ENCODE data around the gene KCNK1. TPM values are rescaled to one million over a fixed set of nuclear protein-coding genes. Genes with fewer than 3 reads are reported as not detected.

The KCNK1 gene
- total RNA-seq, 1 donor from 2014 or later = 13.7 TPM

DNA sequence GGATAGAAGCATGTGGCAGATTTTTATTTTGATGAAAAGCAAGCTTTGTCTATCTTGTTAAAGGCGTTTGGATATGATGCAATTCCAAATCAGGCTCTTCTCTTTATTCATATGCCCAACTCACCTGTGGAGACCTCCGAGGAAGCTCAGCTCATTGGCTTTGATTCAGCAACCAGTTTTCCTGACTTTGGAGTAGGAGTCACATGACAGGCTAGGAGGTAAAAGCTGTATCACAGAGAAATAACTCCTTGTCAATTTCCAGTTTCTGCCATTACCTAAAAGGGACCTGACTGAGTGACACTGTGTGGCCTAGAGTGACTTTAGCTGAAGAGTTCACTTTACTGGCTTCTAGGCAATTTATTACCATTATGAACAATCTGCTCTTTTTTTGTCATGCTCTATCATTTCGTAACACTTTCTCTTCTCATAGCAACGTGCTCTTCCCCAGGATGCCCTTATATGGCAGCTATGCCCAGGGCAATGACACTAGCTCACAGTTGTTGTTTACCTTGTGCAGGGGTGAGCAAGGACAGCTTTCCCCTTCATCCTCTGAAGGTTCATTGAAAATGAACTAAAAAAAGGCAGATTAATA lies 107.2 kb downstream of the KCNK1 start:
- no peak for DNase-seq (ENCODE audit: extremely low spot score, unreplicated experiment)
- TF ChIP-seq, protein P1, sequence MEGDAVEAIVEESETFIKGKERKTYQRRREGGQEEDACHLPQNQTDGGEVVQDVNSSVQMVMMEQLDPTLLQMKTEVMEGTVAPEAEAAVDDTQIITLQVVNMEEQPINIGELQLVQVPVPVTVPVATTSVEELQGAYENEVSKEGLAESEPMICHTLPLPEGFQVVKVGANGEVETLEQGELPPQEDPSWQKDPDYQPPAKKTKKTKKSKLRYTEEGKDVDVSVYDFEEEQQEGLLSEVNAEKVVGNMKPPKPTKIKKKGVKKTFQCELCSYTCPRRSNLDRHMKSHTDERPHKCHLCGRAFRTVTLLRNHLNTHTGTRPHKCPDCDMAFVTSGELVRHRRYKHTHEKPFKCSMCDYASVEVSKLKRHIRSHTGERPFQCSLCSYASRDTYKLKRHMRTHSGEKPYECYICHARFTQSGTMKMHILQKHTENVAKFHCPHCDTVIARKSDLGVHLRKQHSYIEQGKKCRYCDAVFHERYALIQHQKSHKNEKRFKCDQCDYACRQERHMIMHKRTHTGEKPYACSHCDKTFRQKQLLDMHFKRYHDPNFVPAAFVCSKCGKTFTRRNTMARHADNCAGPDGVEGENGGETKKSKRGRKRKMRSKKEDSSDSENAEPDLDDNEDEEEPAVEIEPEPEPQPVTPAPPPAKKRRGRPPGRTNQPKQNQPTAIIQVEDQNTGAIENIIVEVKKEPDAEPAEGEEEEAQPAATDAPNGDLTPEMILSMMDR (conservative IDR thresholded peaks at IDR 0.05) = no peak
- H3K4me1 Mint-ChIP-seq (ENCODE audit: unreplicated experiment) = peaks cover 16% of the 10 kb centered on the region
- H3K36me3 Mint-ChIP-seq = no peaks in the 10 kb centered on the region
- H3K27me3 Mint-ChIP-seq = no peaks in the 10 kb centered on the region
- H3K27ac Mint-ChIP-seq = peak overlapping the region; percentile 63
- peaks cover 3% of the 10 kb centered on the region for H3K9me3 Mint-ChIP-seq
- H3K4me3 Mint-ChIP-seq = no peak overlapping the region

Small RNAs within 50 kb of the gene (microRNA-seq; reads per million reads assigned to microRNA genes)
- gene MIR4427 = not detected
